Ectodermal cell (in vitro differentiated cells): Measurements from ENCODE around the gene RXRA.

Source experiments
- H3K27ac ChIP-seq: 2 replicates; pipeline ENCODE4 v1.7.0; 2013; ENCODE audit warnings: mild to moderate bottlenecking, low read depth, low read length; ENCODE audit not compliant: insufficient read depth, poor library complexity, severe bottlenecking
- H3K27me3 ChIP-seq: 2 replicates; pipeline ENCODE4 v1.7.0; 2013; ENCODE audit warnings: mild to moderate bottlenecking, low read length; ENCODE audit not compliant: insufficient read depth, control insufficient read depth, poor library complexity, severe bottlenecking
- H3K36me3 ChIP-seq: one replicate; pipeline ENCODE4 v1.7.0; 2013; ENCODE audit warnings: low read length; ENCODE audit not compliant: control insufficient read depth, insufficient read depth
- H3K4me1 ChIP-seq: one replicate; pipeline ENCODE4 v1.7.0; 2013; ENCODE audit warnings: low read length; ENCODE audit not compliant: control insufficient read depth, insufficient read depth
- H3K4me3 ChIP-seq: 2 replicates; pipeline ENCODE4 v1.7.0; 2013; ENCODE audit warnings: low read depth, low read length, control low read depth; ENCODE audit not compliant: insufficient read depth
- H3K9me3 ChIP-seq: 2 replicates; pipeline ENCODE4 v1.7.0; 2013; ENCODE audit warnings: mild to moderate bottlenecking, low read length, moderate library complexity; ENCODE audit not compliant: control insufficient read depth
- WGBS, 2 experiments: methylation state at CpG; one replicate each; pipeline ENCODE4 v1.1.7; 2013; ENCODE audit warnings: missing lambda C conversion rate in 2 of 2; 5-methylcytosine and 5-hydroxymethylcytosine counted together

Gene RXRA

DNA sequence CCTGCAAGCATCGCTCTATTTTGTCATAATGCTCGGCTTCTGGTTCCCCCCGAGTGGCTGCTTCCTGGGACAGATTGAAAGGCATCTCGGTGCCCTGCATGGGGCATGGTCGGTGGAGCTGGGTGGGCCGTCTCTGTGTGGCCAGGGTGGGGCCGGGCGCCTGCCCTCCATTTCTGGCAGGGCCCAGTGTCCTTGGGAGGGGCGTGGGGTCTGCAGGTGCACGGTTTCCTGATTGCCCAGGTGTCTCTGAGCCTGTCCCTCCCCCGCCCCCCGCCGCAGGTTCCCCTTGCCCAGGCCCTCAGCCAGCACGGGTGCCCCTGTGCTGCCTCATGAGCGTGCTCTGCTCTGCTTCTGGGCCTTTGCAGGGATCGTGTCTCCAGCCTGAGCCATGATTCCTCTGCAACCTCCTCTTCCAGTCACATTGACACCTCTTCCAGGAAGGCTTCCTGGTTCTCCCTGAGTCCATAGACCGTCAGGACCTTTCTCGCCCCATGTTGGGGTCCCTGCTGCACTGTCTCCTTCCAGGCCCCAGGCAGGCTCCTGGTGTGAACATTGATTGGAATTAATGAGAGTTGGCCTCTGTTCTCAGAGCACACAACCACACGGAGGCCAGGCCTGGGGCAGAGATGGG, 90.2 kb downstream of the RXRA start:
- 88 to 89% methylated on average over 19 of the region's 19 CpGs for WGBS, 2 experiments
- no peak overlapping the region for H3K4me3 ChIP-seq
- H3K27ac ChIP-seq = no peak overlapping the region
- H3K4me1 ChIP-seq = peaks cover 9% of the 10 kb centered on the region
- H3K27me3 ChIP-seq = no peaks in the 10 kb centered on the region
- H3K36me3 ChIP-seq = peaks cover 3% of the 10 kb centered on the region
- no peaks in the 10 kb centered on the region for H3K9me3 ChIP-seq

DNA sequence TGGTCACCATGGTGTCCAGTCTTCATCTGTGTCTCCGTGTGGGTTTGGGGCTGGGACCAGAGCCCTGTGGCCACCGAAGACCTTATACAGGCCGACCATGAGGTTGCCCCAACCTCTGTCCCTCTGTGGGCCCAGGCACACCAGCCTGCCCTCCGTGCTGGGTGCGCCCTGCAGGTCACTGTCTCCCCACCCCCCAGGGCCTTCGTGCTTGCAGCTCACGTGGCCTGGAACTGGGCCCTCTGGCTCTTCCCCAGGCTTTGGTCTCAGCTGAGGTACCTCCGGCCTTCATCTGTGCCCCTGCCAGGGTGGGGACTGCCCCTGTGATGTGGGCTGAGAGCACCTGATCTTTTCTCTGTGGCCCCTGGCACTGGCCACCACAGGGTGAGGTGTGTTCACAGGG, 92.1 kb downstream of the RXRA start:
- Histone ChIP-seq H3K9me3 (no peaks in the 10 kb centered on the region), H3K4me3 (no peak overlapping the region), H3K4me1 (peaks cover 9% of the 10 kb centered on the region), H3K36me3 (peaks cover 3% of the 10 kb centered on the region), H3K27ac (no peak overlapping the region), H3K27me3 (no peaks in the 10 kb centered on the region)
- WGBS, 2 experiments = 93 to 96% methylated on average over 8 of the region's 8 CpGs

DNA sequence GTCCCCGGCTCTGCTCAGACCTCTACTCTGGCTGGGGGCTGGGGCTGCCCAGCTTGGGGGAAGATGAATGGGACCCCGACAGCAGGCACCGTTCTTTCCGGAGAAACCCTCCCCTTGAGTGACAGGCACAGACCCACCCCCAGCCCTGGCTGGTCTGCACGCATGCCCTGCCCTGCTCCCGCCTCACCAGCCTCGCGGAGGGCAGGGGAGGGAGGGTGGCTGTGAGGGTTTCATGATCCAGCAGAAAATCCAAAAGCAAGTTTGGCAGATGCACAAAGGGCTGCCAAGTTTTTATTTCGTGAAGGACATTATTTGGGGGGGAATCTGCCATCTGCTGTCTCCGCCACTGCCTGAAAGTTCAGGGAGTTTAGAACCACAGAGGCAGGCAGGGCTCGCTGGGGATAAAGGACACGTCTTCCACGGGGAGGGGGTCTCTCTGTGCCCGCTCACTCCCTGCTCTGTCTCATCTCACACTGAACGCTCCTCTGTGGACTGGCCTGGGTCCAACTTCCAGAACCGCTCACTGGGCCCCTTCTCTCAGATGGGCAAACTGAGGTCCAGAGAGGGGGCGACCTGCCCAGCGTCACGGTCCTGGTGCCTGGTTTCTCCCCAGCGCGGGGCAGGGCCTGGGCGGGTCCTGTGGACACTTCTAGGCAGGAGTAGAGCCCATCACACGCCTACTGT, 92.9 kb downstream of the RXRA start:
- Histone ChIP-seq H3K4me1 (peaks cover 9% of the 10 kb centered on the region), H3K4me3 (no peak overlapping the region), H3K27me3 (no peaks in the 10 kb centered on the region), H3K27ac (no peak overlapping the region), H3K36me3 (peaks cover 3% of the 10 kb centered on the region), H3K9me3 (no peaks in the 10 kb centered on the region)
- WGBS, 2 experiments = 81 to 83% methylated on average over 23 of the region's 23 CpGs

DNA sequence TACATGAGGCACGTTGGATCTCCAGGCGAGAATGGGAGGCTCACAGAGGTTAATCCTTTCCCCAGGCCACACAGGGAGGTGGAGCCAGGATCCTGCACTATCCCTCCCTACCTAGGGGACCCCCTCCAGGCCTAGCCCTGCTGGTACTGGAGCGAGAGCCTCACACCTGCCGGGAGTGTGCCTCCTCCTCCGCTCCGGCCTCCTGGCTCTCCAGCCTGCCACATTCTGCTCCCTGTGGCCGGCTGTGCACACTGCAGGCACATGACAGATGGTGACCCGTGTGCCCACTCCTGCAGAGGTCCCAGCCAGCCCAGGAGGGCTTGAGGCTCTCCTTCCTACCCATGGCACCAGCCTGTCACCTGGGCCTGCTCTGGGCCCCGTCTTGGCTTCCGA, 93.4 kb downstream of the RXRA start:
- H3K27ac ChIP-seq = no peak overlapping the region
- 62% methylated on average over 10 of the region's 10 CpGs for WGBS, 2 experiments
- peaks cover 9% of the 10 kb centered on the region for H3K4me1 ChIP-seq
- no peaks in the 10 kb centered on the region for H3K9me3 ChIP-seq
- peaks cover 3% of the 10 kb centered on the region for H3K36me3 ChIP-seq
- H3K4me3 ChIP-seq = no peak overlapping the region
- no peaks in the 10 kb centered on the region for H3K27me3 ChIP-seq

DNA sequence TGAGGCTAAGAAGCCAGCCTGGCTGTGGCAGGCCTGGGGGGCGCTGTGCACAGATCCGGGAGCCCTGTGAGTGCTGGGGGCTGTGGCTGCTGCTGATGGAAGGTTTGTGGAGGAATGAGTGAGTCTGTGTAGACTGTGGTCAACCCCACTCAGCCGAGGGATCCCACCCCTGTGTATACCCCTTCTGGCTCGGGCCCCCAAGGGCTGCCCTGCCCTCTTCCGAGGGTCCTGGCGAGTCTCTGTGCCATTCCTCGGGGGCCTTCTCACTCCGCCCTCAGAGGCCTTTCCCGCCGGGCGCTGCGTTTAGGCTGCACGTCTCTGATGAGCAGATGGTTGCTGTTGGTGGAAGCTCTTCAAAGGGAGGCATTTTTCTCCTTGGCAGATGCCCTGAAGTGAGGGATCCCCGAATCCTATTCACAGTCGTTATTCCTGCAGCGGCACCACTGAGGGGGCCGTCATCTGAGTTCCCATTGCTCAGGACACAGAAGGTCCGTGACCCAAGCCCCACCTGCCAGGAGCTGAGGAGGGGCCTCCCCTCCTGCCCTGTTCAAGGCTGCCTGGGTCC, 94.1 kb downstream of the RXRA start:
- Histone ChIP-seq H3K9me3 (no peaks in the 10 kb centered on the region), H3K36me3 (peaks cover 3% of the 10 kb centered on the region), H3K27ac (no peak overlapping the region), H3K4me1 (peaks cover 9% of the 10 kb centered on the region), H3K4me3 (no peak overlapping the region), H3K27me3 (no peaks in the 10 kb centered on the region)
- 92 to 94% methylated on average over 18 of the region's 18 CpGs for WGBS, 2 experiments

DNA sequence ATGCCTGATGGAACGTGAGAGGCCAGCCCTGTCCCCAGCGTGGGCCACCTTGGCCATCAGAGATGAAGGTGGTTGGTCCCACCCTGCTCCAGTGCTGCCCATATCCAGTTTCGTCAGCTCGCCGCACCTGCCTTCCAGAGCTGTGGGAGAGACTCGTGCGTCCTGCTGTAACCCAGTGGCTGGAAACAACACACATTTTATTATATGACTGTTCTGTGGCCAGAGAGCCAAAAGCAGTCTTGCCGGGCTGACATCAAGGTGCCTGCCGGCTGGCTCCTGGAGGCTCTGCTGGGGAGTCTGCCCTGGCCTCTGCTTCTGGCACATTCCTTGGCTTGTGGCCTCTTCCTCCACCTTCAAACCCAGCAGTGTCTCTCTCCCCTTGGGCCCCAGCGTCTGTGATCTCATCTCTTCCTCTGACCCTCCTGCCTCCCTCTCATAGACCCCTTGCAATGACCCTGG, 94.7 kb downstream of the RXRA start:
- Histone ChIP-seq H3K27me3 (no peaks in the 10 kb centered on the region), H3K4me3 (no peak overlapping the region), H3K4me1 (peaks cover 9% of the 10 kb centered on the region), H3K27ac (no peak overlapping the region), H3K9me3 (no peaks in the 10 kb centered on the region), H3K36me3 (peaks cover 3% of the 10 kb centered on the region)
- 95 to 96% methylated on average over 10 of the region's 10 CpGs for WGBS, 2 experiments

DNA sequence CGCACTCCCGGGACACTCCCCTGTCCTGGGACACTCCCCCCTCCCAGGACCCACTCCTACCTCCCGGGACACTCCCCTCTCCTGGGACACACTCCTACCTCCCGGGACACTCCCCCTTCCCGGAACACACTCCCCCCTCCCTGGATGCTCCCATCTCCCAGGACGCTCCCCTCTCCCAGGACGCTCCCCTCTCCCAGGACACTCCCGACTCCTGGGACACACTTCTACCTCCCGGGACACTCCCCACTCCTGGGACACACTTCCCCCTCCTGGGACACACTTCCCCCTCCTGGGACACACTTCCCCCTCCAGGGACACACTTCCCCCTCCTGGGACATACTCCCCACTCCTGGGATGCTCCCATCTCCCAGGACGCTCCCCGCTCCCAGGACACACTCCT, 95.6 kb downstream of the RXRA start:
- peaks cover 9% of the 10 kb centered on the region for H3K4me1 ChIP-seq
- H3K4me3 ChIP-seq = no peak overlapping the region
- 92 to 93% methylated on average over 11 of the region's 11 CpGs for whole genome bisulfite sequencing, 2 experiments
- H3K9me3 ChIP-seq = no peaks in the 10 kb centered on the region
- H3K27ac ChIP-seq = no peak overlapping the region
- no peaks in the 10 kb centered on the region for H3K27me3 ChIP-seq
- peaks cover 3% of the 10 kb centered on the region for H3K36me3 ChIP-seq

DNA sequence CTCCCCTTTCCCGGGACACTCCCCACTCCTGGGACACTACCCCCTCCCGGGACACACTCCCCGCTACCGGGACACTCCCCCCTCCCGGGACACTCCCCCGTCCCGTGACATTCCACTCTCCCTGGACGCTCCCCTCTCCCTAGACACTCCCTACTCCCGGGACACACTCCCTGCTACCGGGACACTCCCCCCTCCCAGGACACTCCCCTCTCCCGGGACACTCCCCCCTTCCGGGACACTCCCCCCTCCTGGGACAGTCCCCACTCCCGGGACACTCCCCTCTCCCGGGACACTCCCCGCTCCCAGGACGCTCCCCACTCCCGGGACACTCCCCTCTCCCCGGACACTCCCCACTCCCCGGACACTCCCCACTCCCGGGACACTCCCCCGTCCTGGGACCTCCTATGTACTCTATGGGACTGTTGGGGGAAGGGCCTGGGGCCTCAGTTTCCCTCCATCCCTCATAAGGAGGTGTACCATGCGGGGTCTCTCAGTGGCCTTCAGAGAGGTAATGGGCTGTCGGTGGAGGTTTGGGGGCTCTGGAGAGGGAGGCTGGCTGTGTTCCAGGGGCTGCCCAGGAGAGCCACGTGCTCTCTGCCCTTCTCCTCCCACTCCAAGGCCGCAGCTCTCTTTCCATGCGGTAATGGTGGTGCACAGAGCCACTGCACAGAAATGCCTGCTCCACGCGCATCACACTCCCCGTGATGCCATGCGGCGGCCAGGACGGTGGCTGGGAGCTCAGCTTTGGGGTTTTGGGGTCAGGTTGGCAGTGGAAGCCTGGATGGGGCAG, 96.2 kb downstream of the RXRA start:
- H3K36me3 ChIP-seq = peaks cover 3% of the 10 kb centered on the region
- peaks cover 9% of the 10 kb centered on the region for H3K4me1 ChIP-seq
- H3K27ac ChIP-seq = no peak overlapping the region
- WGBS, 2 experiments = 85 to 89% methylated on average over 32 of the region's 32 CpGs
- H3K9me3 ChIP-seq = no peaks in the 10 kb centered on the region
- H3K4me3 ChIP-seq = no peak overlapping the region
- H3K27me3 ChIP-seq = no peaks in the 10 kb centered on the region

DNA sequence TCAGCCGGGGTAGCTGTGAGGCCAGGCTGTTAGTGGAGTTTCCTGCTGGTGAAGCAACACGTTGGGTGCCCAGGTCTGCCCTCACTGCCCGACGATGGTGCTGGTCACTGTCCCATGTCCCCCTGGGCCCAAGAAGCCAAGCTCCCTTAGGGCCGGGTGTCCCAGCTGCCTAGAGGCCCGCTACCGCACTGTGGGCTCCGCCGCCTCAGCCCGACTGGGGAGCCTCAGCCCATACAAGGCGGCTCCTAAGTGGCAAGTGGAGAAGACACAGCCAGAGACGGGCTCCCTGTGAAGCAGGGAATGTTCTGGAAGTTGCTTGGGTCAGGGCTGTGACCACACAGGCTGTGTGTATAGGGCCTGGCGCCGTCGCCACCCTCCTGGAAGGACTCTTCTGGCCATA, 96.9 kb downstream of the RXRA start:
- Histone ChIP-seq H3K27me3 (no peaks in the 10 kb centered on the region), H3K9me3 (no peaks in the 10 kb centered on the region), H3K4me3 (no peak overlapping the region), H3K4me1 (peaks cover 9% of the 10 kb centered on the region), H3K27ac (no peak overlapping the region), H3K36me3 (peaks cover 3% of the 10 kb centered on the region)
- WGBS, 2 experiments = 93% methylated on average over 15 of the region's 15 CpGs

DNA sequence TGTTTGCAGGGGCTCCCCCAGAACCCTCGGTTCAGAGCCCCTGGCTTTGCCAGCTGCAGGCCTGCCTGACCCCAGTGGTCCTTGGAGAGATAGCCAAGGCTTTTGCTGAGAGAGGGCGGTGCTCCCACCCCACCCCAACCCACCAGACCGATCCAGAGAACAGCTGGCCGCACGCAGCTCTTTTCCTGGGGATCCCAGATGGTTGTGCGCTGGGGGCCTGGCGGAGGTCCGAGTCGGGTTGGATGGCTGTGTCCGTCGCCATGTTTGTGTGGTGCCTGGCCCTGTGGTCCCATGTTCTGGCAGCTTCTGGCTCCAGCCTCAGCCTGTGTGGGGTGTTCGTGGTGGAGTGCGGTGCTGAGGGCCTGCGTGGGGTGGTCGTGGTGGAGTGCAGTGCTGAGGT, 97.5 kb downstream of the RXRA start:
- 96 to 97% methylated on average over 15 of the region's 15 CpGs for WGBS, 2 experiments
- H3K4me1 ChIP-seq = peaks cover 9% of the 10 kb centered on the region
- peaks cover 3% of the 10 kb centered on the region for H3K36me3 ChIP-seq
- no peak overlapping the region for H3K4me3 ChIP-seq
- no peaks in the 10 kb centered on the region for H3K27me3 ChIP-seq
- H3K9me3 ChIP-seq = no peaks in the 10 kb centered on the region
- H3K27ac ChIP-seq = no peak overlapping the region
